Activated naive CD8-positive, alpha-beta T cell (primary cell): ENCODE results near the gene USH2A.

Source experiments
- H3K27ac Mint-ChIP-seq: one replicate; pipeline ENCODE4 v1.8.0; 2021; ENCODE audit warnings: mixed read lengths
- H3K27me3 Mint-ChIP-seq: one replicate; pipeline ENCODE4 v1.8.0; 2021; ENCODE audit warnings: mixed read lengths
- H3K36me3 Mint-ChIP-seq: one replicate; pipeline ENCODE4 v1.8.0; 2021; ENCODE audit warnings: mixed read lengths
- H3K4me1 Mint-ChIP-seq: one replicate; pipeline ENCODE4 v1.8.0; 2021; ENCODE audit warnings: low read depth, mixed read lengths
- H3K4me3 Mint-ChIP-seq: one replicate; pipeline ENCODE4 v1.8.0; 2021; ENCODE audit warnings: mild to moderate bottlenecking, mixed read lengths
- H3K9me3 Mint-ChIP-seq: one replicate; pipeline ENCODE4 v1.8.0; 2021; ENCODE audit warnings: low read depth, mixed read lengths

The USH2A gene

GRCh38 chr1:215833941-215834729, 589.1 kb downstream of the USH2A start:
- H3K36me3 Mint-ChIP-seq = no peaks in the 10 kb centered on the region
- no peak overlapping the region for H3K27ac Mint-ChIP-seq
- H3K4me1 Mint-ChIP-seq = no peaks in the 10 kb centered on the region
- no peaks in the 10 kb centered on the region for H3K27me3 Mint-ChIP-seq
- no peak overlapping the region for H3K4me3 Mint-ChIP-seq
- peaks cover 20% of the 10 kb centered on the region for H3K9me3 Mint-ChIP-seq

GRCh38 chr1:215830226-215830810, 592.9 kb downstream of the USH2A start:
- Mint-ChIP-seq H3K4me1 (no peaks in the 10 kb centered on the region), H3K4me3 (no peak overlapping the region), H3K27ac (no peak overlapping the region), H3K9me3 (peaks cover 23% of the 10 kb centered on the region), H3K36me3 (no peaks in the 10 kb centered on the region), H3K27me3 (no peaks in the 10 kb centered on the region)

- no peak overlapping the region for H3K4me3 Mint-ChIP-seq
- H3K9me3 Mint-ChIP-seq = peaks cover 23% of the 10 kb centered on the region
- no peak overlapping the region for H3K27ac Mint-ChIP-seq
- no peaks in the 10 kb centered on the region for H3K4me1 Mint-ChIP-seq
- H3K27me3 Mint-ChIP-seq = no peaks in the 10 kb centered on the region
- H3K36me3 Mint-ChIP-seq = no peaks in the 10 kb centered on the region
These were observed 598.2 kb downstream of the USH2A start for GRCh38 chr1:215825056-215825455.

- Mint-ChIP-seq H3K4me3 (no peak overlapping the region), H3K27ac (no peak overlapping the region), H3K27me3 (no peaks in the 10 kb centered on the region), H3K36me3 (no peaks in the 10 kb centered on the region), H3K4me1 (no peaks in the 10 kb centered on the region), H3K9me3 (peaks cover 18% of the 10 kb centered on the region)
These were observed 599.0 kb downstream of the USH2A start for GRCh38 chr1:215824245-215824644.

- Mint-ChIP-seq H3K4me1 (no peaks in the 10 kb centered on the region), H3K9me3 (peaks cover 10% of the 10 kb centered on the region), H3K4me3 (no peak overlapping the region), H3K27ac (no peak overlapping the region), H3K27me3 (no peaks in the 10 kb centered on the region), H3K36me3 (no peaks in the 10 kb centered on the region)
These were observed 604.1 kb downstream of the USH2A start for GRCh38 chr1:215819114-215819513.

- Mint-ChIP-seq H3K9me3 (peaks cover 16% of the 10 kb centered on the region), H3K4me3 (no peak overlapping the region), H3K27ac (no peak overlapping the region), H3K4me1 (no peaks in the 10 kb centered on the region), H3K36me3 (no peaks in the 10 kb centered on the region), H3K27me3 (no peaks in the 10 kb centered on the region)
These were observed 615.3 kb downstream of the USH2A start for GRCh38 chr1:215807911-215808436.

- Mint-ChIP-seq H3K27me3 (no peaks in the 10 kb centered on the region), H3K27ac (no peak overlapping the region), H3K36me3 (no peaks in the 10 kb centered on the region), H3K4me1 (no peaks in the 10 kb centered on the region), H3K4me3 (no peak overlapping the region), H3K9me3 (peaks cover 11% of the 10 kb centered on the region)
These were observed 616.0 kb downstream of the USH2A start for GRCh38 chr1:215807218-215807617.

- no peak overlapping the region for H3K27ac Mint-ChIP-seq
- no peaks in the 10 kb centered on the region for H3K36me3 Mint-ChIP-seq
- H3K4me3 Mint-ChIP-seq = no peak overlapping the region
- H3K9me3 Mint-ChIP-seq = peaks cover 16% of the 10 kb centered on the region
- H3K27me3 Mint-ChIP-seq = no peaks in the 10 kb centered on the region
- no peaks in the 10 kb centered on the region for H3K4me1 Mint-ChIP-seq
These were observed 625.4 kb downstream of the USH2A start for GRCh38 chr1:215797859-215798258.

GRCh38 chr1:215794156-215794555, 629.1 kb downstream of the USH2A start:
- no peak overlapping the region for H3K27ac Mint-ChIP-seq
- no peaks in the 10 kb centered on the region for H3K4me1 Mint-ChIP-seq
- H3K36me3 Mint-ChIP-seq = no peaks in the 10 kb centered on the region
- H3K27me3 Mint-ChIP-seq = no peaks in the 10 kb centered on the region
- peaks cover 7% of the 10 kb centered on the region for H3K9me3 Mint-ChIP-seq
- H3K4me3 Mint-ChIP-seq = no peak overlapping the region

GRCh38 chr1:215793180-215793579, 630.1 kb downstream of the USH2A start:
- Mint-ChIP-seq H3K27me3 (no peaks in the 10 kb centered on the region), H3K4me3 (no peak overlapping the region), H3K4me1 (no peaks in the 10 kb centered on the region), H3K9me3 (peaks cover 7% of the 10 kb centered on the region), H3K36me3 (no peaks in the 10 kb centered on the region), H3K27ac (no peak overlapping the region)

- no peak overlapping the region for H3K27ac Mint-ChIP-seq
- H3K36me3 Mint-ChIP-seq = no peaks in the 10 kb centered on the region
- H3K9me3 Mint-ChIP-seq = peaks cover 7% of the 10 kb centered on the region
- H3K4me1 Mint-ChIP-seq = no peaks in the 10 kb centered on the region
- H3K27me3 Mint-ChIP-seq = no peaks in the 10 kb centered on the region
- no peak overlapping the region for H3K4me3 Mint-ChIP-seq
These were observed 630.8 kb downstream of the USH2A start for GRCh38 chr1:215792446-215792845.

GRCh38 chr1:215789981-215790380, 633.3 kb downstream of the USH2A start:
- H3K36me3 Mint-ChIP-seq = no peaks in the 10 kb centered on the region
- H3K4me1 Mint-ChIP-seq = no peaks in the 10 kb centered on the region
- H3K27me3 Mint-ChIP-seq = no peaks in the 10 kb centered on the region
- no peak overlapping the region for H3K4me3 Mint-ChIP-seq
- H3K27ac Mint-ChIP-seq = no peak overlapping the region
- H3K9me3 Mint-ChIP-seq = peaks cover 7% of the 10 kb centered on the region

GRCh38 chr1:215786997-215787396, 636.3 kb downstream of the USH2A start:
- Mint-ChIP-seq H3K4me1 (no peaks in the 10 kb centered on the region), H3K9me3 (no peaks in the 10 kb centered on the region), H3K4me3 (no peak overlapping the region), H3K27ac (no peak overlapping the region), H3K27me3 (no peaks in the 10 kb centered on the region), H3K36me3 (no peaks in the 10 kb centered on the region)

- Mint-ChIP-seq H3K36me3 (no peaks in the 10 kb centered on the region), H3K9me3 (no peaks in the 10 kb centered on the region), H3K4me3 (no peak overlapping the region), H3K27me3 (no peaks in the 10 kb centered on the region), H3K27ac (no peak overlapping the region), H3K4me1 (no peaks in the 10 kb centered on the region)
These were observed 642.6 kb downstream of the USH2A start for GRCh38 chr1:215780641-215781040.

- no peaks in the 10 kb centered on the region for H3K36me3 Mint-ChIP-seq
- no peak overlapping the region for H3K4me3 Mint-ChIP-seq
- no peaks in the 10 kb centered on the region for H3K4me1 Mint-ChIP-seq
- H3K27me3 Mint-ChIP-seq = no peaks in the 10 kb centered on the region
- H3K9me3 Mint-ChIP-seq = no peaks in the 10 kb centered on the region
- H3K27ac Mint-ChIP-seq = no peak overlapping the region
These were observed 643.1 kb downstream of the USH2A start for GRCh38 chr1:215780139-215780538.

- Mint-ChIP-seq H3K27me3 (no peaks in the 10 kb centered on the region), H3K36me3 (no peaks in the 10 kb centered on the region), H3K27ac (no peak overlapping the region)
These were observed 643.5 kb downstream of the USH2A start for GRCh38 chr1:215779729-215780128.

More at GRCh38 chr1:215779729-215780128, 643.5 kb downstream of the USH2A start:
- Mint-ChIP-seq H3K4me3 (no peak overlapping the region), H3K9me3 (no peaks in the 10 kb centered on the region), H3K4me1 (no peaks in the 10 kb centered on the region)
